Loucy (cell line): Measurements from ENCODE around the gene CACNA1C.

Experiments
- H2AFZ ChIP-seq: fragments of 200-600 bp; sonication (generic); 2 replicates; pipeline ENCODE4 v1.6.0; 2016; ENCODE audit warnings: antibody characterized with exemption, mild to moderate bottlenecking, low read length, moderate library complexity
- H3F3A ChIP-seq: fragments of 200-600 bp; 2 replicates; pipeline ENCODE4 v1.6.0; 2016; ENCODE audit warnings: antibody characterized with exemption, low read depth, mild to moderate bottlenecking
- H3K27me3 ChIP-seq: fragments of 200-600 bp; sonication (generic); 2 replicates; pipeline ENCODE4 v1.6.1; 2014; ENCODE audit warnings: low read length, mild to moderate bottlenecking; ENCODE audit not compliant: insufficient read depth, poor library complexity, severe bottlenecking
- H3K36me3 ChIP-seq: fragments of 200-600 bp; sonication (generic); 2 replicates; pipeline ENCODE4 v1.6.1; 2016; ENCODE audit warnings: low read length; ENCODE audit not compliant: insufficient read depth
- H3K4me1 ChIP-seq: fragments of 200-600 bp; sonication (generic); 2 replicates; pipeline ENCODE4 v1.5.1; 2014; ENCODE audit warnings: low read length, mild to moderate bottlenecking; ENCODE audit not compliant: insufficient read depth, poor library complexity, severe bottlenecking
- H3K4me2 ChIP-seq: fragments of 200-600 bp; sonication (generic); 2 replicates; pipeline ENCODE4 v1.6.0; 2014; ENCODE audit warnings: antibody characterized with exemption, low read length, low read depth, mild to moderate bottlenecking; ENCODE audit not compliant: poor library complexity, severe bottlenecking
- H3K4me3 ChIP-seq: fragments of 200-600 bp; sonication (generic); 2 replicates; pipeline ENCODE4 v1.5.1; 2014; ENCODE audit warnings: low read length, mild to moderate bottlenecking, mixed read lengths; ENCODE audit not compliant: poor library complexity, severe bottlenecking
- H3K79me2 ChIP-seq: fragments of 200-600 bp; sonication (generic); 2 replicates; pipeline ENCODE4 v1.6.1; 2014; ENCODE audit warnings: low read length; ENCODE audit not compliant: insufficient read depth
- H3K9ac ChIP-seq: fragments of 200-600 bp; sonication (generic); 2 replicates; pipeline ENCODE4 v1.6.0; 2014; ENCODE audit warnings: mild to moderate bottlenecking, low read depth, low read length, moderate library complexity; ENCODE audit not compliant: poor library complexity, severe bottlenecking
- H3K9me2 ChIP-seq: fragments of 200-600 bp; sonication (generic); replicated peaks from 2 replicates; pipeline ENCODE4 v1.6.1; 2016; ENCODE audit warnings: low read depth, low read length, mixed read lengths
- H3K9me3 ChIP-seq: fragments of 200-600 bp; sonication (generic); 2 replicates; pipeline ENCODE4 v1.6.1; 2014; ENCODE audit warnings: mild to moderate bottlenecking, antibody characterized with exemption, low read length, low read depth; ENCODE audit not compliant: insufficient read depth
- H4K20me1 ChIP-seq: fragments of 200-600 bp; sonication (generic); 2 replicates; pipeline ENCODE4 v1.6.0; 2014; ENCODE audit warnings: antibody characterized with exemption, low read length, mild to moderate bottlenecking; ENCODE audit not compliant: insufficient read depth, poor library complexity, severe bottlenecking
- CTCF ChIP-seq: fragments of 200-600 bp; sonication (generic); conservative IDR thresholded peaks from 2 replicates; pipeline ENCODE4 v1.5.1; 2014; ENCODE audit warnings: mild to moderate bottlenecking, antibody characterized with exemption, low read length
- EZH2phosphoT487 ChIP-seq: fragments of 200-600 bp; IDR thresholded peaks from 2 replicates; pipeline ENCODE4 v1.6.1; 2018; ENCODE audit warnings: antibody characterized with exemption, mild to moderate bottlenecking, moderate library complexity, borderline replicate concordance

Gene CACNA1C

GRCh38 chr12:2640709-2641108 lies 587.9 kb downstream of the CACNA1C start:
- Histone ChIP-seq H3K4me1 (peaks cover 39% of the 10 kb centered on the region), H4K20me1 (no peaks in the 10 kb centered on the region), H3K4me2 (no peak overlapping the region), H3K27me3 (no peaks in the 10 kb centered on the region), H2AFZ (peak overlapping the region; percentile 37; the same call in 1 of the 2 replicates), H3K9me2 (no peaks in the 10 kb centered on the region), H3F3A (no peaks in the 10 kb centered on the region), H3K4me3 (no peak overlapping the region), H3K36me3 (no peaks in the 10 kb centered on the region), H3K9ac (no peak overlapping the region), H3K79me2 (no peaks in the 10 kb centered on the region), H3K9me3 (no peaks in the 10 kb centered on the region)
- TF ChIP-seq EZH2phosphoT487 (no peak), CTCF (no peak)

- Histone ChIP-seq H3K27me3 (no peaks in the 10 kb centered on the region), H3K9ac (no peak overlapping the region), H3F3A (no peaks in the 10 kb centered on the region), H3K79me2 (no peaks in the 10 kb centered on the region), H3K9me2 (no peaks in the 10 kb centered on the region), H2AFZ (0 out of 2 replicates have a peak overlapping the region, but pooled peaks have one; percentile 37), H3K4me1 (peaks cover 44% of the 10 kb centered on the region), H3K4me2 (no peak overlapping the region), H3K9me3 (no peaks in the 10 kb centered on the region), H3K36me3 (no peaks in the 10 kb centered on the region), H4K20me1 (no peaks in the 10 kb centered on the region), H3K4me3 (no peak overlapping the region)
- peak; percentile 66 for TF ChIP-seq CTCF
- TF ChIP-seq EZH2phosphoT487: no peak
These were observed 588.4 kb downstream of the CACNA1C start for GRCh38 chr12:2641207-2641606.

- TF ChIP-seq CTCF (no peak), EZH2phosphoT487 (no peak)
- Histone ChIP-seq H3K9ac (no peak overlapping the region), H3K36me3 (no peaks in the 10 kb centered on the region), H2AFZ (no peak overlapping the region), H3K27me3 (no peaks in the 10 kb centered on the region), H4K20me1 (no peaks in the 10 kb centered on the region), H3K9me3 (no peaks in the 10 kb centered on the region), H3K9me2 (no peaks in the 10 kb centered on the region), H3F3A (no peaks in the 10 kb centered on the region), H3K4me1 (peaks cover 45% of the 10 kb centered on the region), H3K4me3 (no peak overlapping the region), H3K79me2 (no peaks in the 10 kb centered on the region), H3K4me2 (peak overlapping the region; percentile 47)
These were observed 589.0 kb downstream of the CACNA1C start for GRCh38 chr12:2641761-2642160.
